Activated CD8-positive, alpha-beta memory T cell treated with anti-CD3 and anti-CD28 coated beads for 4 hours (primary cell): ENCODE data around the gene GPR183.

Source experiments
- DNase-seq, 2 donors: peaks; one replicate each; pipeline ENCODE4 v3.0.0-alpha.2; 2020; ENCODE audit warnings: low read depth in 2 of 2

GPR183 gene

GRCh38 chr13:99307247-99307646 lies at the start of gene GPR183:
TSS of gene GPR183 (minus strand) at chr13:99307399. CDS start at chr13:99296145, 11,254 bp downstream.
- no peak for DNase-seq

- peak in 1 of 2 donors; percentile 35 for DNase-seq
Observed at GRCh38 chr13:99356262-99357091, 49.3 kb upstream of the GPR183 start.

- DNase-seq: no peak
Observed at GRCh38 chr13:99356012-99356261, 48.7 kb upstream of the GPR183 start.

GRCh38 chr13:99355267-99356011 lies 48.2 kb upstream of the GPR183 start:
- DNase-seq: no peak

GRCh38 chr13:99354371-99354951 lies 47.3 kb upstream of the GPR183 start:
- DNase-seq: no peak

GRCh38 chr13:99353836-99354235 lies 46.6 kb upstream of the GPR183 start:
- no peak for DNase-seq

- no peak for DNase-seq
Observed at GRCh38 chr13:99353246-99353600, 46.0 kb upstream of the GPR183 start.

GRCh38 chr13:99352351-99353245 lies 45.4 kb upstream of the GPR183 start:
- DNase-seq: no peak

GRCh38 chr13:99351772-99352171 lies 44.6 kb upstream of the GPR183 start:
- DNase-seq: no peak

- no peak for DNase-seq
Observed at GRCh38 chr13:99350191-99350590, 43.0 kb upstream of the GPR183 start.

- DNase-seq: no peak
Observed at GRCh38 chr13:99347911-99348451, 40.8 kb upstream of the GPR183 start.

GRCh38 chr13:99347335-99347878 lies 40.2 kb upstream of the GPR183 start:
- no peak for DNase-seq

GRCh38 chr13:99346335-99347042 lies 39.3 kb upstream of the GPR183 start:
- DNase-seq: no peak

GRCh38 chr13:99345345-99345744 lies 38.1 kb upstream of the GPR183 start:
- no peak for DNase-seq

- DNase-seq: no peak
Observed at GRCh38 chr13:99344610-99345208, 37.5 kb upstream of the GPR183 start.

- no peak for DNase-seq
Observed at GRCh38 chr13:99342723-99343315, 35.6 kb upstream of the GPR183 start.

GRCh38 chr13:99341969-99342722 lies 34.9 kb upstream of the GPR183 start:
- DNase-seq: no peak

GRCh38 chr13:99340638-99341037 lies 33.4 kb upstream of the GPR183 start:
- DNase-seq: no peak

GRCh38 chr13:99339736-99340397 lies 32.7 kb upstream of the GPR183 start:
- no peak for DNase-seq
